AG04449 (cell line): Measurements from ENCODE around the gene GOLGA6L10.
"Not testable (repeated sequence)": the region's sequence is repeated elsewhere in the genome, so short reads cannot be mapped to it uniquely, and the experiment has no call there.

Source experiments
- CTCF ChIA-PET: fragments of 350-600 bp; formaldehyde crosslinking; extraction: SDS; loops from one replicate; lab custom pipeline; 2021; ENCODE audit warnings: antibody characterized with exemption; lab: Yijun Ruan, JAX
- POLR2A ChIA-PET: fragments of 400-600, 350-600 bp; formaldehyde crosslinking; extraction: SDS; loops from one replicate; lab custom pipeline; 2020; ENCODE audit warnings: antibody characterized with exemption, inconsistent platforms; lab: Yijun Ruan, JAX
- DNase-seq: peaks from one replicate; pipeline ENCODE4 v3.0.0-alpha.2; 2010; ENCODE audit warnings: low read depth, low spot score
- H3K4me3 ChIP-seq: 2 replicates; pipeline ENCODE4 v1.5.1; 2011; ENCODE audit warnings: low read depth, mild to moderate bottlenecking, control low read depth, low read length
- TF ChIP-seq, protein P1 (sequence below): IDR thresholded peaks from one replicate; pipeline ENCODE4 v1.5.1; 2011; ENCODE audit warnings: mild to moderate bottlenecking, moderate library complexity, low read length, control low read depth, inconsistent platforms; ENCODE audit not compliant: insufficient read depth; ENCODE audit errors: missing control alignments

Gene GOLGA6L10

GRCh38 chr15:82314769-82315518, 34.3 kb downstream of the GOLGA6L10 start:
- DNase-seq: no peak
- TF ChIP-seq, protein P1, sequence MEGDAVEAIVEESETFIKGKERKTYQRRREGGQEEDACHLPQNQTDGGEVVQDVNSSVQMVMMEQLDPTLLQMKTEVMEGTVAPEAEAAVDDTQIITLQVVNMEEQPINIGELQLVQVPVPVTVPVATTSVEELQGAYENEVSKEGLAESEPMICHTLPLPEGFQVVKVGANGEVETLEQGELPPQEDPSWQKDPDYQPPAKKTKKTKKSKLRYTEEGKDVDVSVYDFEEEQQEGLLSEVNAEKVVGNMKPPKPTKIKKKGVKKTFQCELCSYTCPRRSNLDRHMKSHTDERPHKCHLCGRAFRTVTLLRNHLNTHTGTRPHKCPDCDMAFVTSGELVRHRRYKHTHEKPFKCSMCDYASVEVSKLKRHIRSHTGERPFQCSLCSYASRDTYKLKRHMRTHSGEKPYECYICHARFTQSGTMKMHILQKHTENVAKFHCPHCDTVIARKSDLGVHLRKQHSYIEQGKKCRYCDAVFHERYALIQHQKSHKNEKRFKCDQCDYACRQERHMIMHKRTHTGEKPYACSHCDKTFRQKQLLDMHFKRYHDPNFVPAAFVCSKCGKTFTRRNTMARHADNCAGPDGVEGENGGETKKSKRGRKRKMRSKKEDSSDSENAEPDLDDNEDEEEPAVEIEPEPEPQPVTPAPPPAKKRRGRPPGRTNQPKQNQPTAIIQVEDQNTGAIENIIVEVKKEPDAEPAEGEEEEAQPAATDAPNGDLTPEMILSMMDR: no peak
- POLR2A ChIA-PET: no interaction called here
- CTCF ChIA-PET: interaction anchor here (0.6 kb wide), 1 partner anchor 210 kb away, joined by 3 read pairs; no protein-coding TSS in a partner anchor
- no peak overlapping the region for H3K4me3 ChIP-seq

DNA sequence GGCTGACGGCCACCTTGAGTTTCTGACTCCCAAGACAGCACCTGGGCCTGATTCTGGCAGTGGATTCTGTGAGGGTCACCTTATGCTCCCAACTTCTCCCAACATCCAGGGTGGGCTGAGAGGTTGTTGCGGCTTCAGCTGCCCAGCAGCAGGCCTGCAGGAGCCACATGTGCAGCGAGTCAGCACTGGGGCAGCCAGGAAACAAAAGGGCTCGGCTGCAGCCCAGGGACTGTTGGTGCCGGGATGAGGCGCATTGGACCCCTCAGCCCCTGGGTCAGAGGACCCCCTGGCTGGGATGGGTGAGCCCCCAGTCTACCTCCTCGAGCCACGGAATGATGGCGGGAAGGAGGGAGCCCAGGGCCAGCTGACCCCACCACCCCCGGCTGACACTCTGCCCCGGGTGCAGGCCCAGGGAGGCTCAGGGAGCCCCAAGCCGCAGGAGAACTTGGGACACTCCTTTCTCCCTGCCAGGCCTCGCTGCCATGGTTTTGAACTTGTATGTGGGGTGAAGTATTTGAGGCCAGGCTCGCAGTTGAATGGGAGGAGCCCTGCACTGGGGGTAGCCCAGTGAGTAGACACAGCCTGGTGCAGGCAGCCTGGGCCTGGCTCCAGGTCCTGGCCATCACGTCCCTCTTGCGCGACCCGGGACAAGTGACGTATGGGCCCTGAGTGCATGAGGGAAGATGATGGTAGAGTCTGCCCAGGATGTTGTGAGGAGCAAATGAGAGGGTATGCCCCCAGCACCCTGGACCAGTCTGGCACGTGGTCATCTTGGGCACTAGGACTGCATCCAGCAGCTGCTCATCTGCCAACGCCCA, 35.1 kb downstream of the GOLGA6L10 start:
- CTCF ChIA-PET, DNase-seq, POLR2A ChIA-PET, H3K4me3 ChIP-seq: not testable (repeated sequence)

- POLR2A ChIA-PET: no interaction called here
- CTCF ChIA-PET: no interaction called here
- TF ChIP-seq, protein P1: no peak
- no peak overlapping the region for H3K4me3 ChIP-seq
- DNase-seq: no peak
These were observed 35.8 kb downstream of the GOLGA6L10 start for GRCh38 chr15:82313446-82313845.

- no peak for DNase-seq
- TF ChIP-seq, protein P1: no peak
- ChIA-PET CTCF (no interaction called here), POLR2A (no interaction called here)
- H3K4me3 ChIP-seq: no peak overlapping the region
These were observed 36.5 kb downstream of the GOLGA6L10 start for GRCh38 chr15:82312586-82313349.

DNA sequence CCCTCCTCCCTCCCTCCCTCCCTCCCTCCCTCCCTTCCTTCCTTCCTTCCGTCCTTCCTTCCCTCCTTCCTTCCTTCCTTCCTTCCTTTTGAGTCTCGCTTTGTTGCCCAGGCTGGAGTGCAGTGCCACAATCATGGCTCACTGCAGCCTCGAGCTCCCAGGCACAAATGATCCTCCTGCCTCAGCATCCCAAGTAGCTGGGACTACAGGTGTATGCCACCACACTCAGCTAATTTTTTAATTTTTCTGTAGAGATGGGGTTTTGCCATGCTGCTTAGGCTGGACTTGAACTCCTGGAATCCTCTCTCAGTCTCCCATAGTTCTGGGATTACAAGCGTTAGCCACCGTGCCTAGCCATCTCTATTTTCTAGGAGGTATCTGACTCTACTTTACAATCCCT, 38.0 kb downstream of the GOLGA6L10 start:
- CTCF ChIA-PET, POLR2A ChIA-PET, DNase-seq, H3K4me3 ChIP-seq: not testable (repeated sequence)

DNA sequence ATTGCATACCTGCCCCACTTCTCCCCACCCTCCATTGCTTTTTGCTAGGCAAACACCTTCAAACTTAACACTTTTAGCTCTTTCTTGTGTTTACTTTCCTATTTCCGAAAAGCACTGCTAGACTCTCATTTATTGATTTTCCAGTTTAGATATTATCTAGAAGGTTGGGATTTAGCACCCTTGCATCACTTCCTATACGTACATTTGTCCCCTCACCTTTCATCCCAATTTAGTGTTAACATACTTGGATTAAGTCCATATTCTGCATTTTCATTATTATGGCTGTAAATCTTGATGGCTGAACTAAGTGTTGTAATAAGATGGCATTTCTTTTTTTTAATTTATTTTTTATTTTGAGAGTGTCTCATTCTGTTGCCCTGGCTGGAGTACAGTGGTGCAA, 39.5 kb downstream of the GOLGA6L10 start:
- POLR2A ChIA-PET: no interaction called here
- no peak for DNase-seq
- TF ChIP-seq, protein P1: no peak
- CTCF ChIA-PET: no interaction called here
- no peak overlapping the region for H3K4me3 ChIP-seq

DNA sequence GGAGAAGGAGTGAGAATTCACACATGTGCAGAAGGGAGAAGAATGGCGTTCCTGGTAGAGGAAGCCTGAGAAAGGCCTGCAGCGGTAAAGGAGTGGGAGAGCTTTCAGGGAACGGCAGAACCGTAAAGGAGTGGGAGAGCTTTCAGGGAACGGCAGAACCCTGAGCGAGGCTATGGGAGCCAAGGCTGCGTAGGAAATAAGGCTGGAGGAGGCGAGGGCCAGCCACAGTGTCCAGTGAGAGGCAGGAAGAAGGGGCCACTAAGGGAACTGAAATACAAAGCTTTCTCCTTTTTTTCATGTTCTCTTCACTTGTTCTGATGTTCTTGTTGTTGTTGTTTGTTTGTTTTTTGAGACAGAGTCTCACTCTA, 41.6 kb downstream of the GOLGA6L10 start:
- CTCF ChIA-PET: interaction anchor here (1.3 kb wide), 1 partner anchor 27 kb away, joined by 4 read pairs; no protein-coding TSS in a partner anchor

More for the DNA sequence above, 41.6 kb downstream of the GOLGA6L10 start:
- no peak for DNase-seq
- TF ChIP-seq, protein P1: no peak
- no peak overlapping the region for H3K4me3 ChIP-seq
- POLR2A ChIA-PET: no interaction called here
